Lower lobe of right lung (tissue), 2 donors: ENCODE measurements around the gene KLHL40. TPM values are rescaled to one million over a fixed set of nuclear protein-coding genes. Genes with fewer than 3 reads are reported as not detected.

ENCODE experiments used
- ATAC-seq, 2 donors: fragments of 200-7000 bp; cut with Tn5 transposase; one replicate each; pipeline ENCODE4 v1.9.1; 2020 to 2022; ENCODE audit warnings: mild to moderate bottlenecking in 2 of 2, moderate library complexity in 2 of 2
- DNase-seq: peaks from one replicate; pipeline ENCODE4 v3.0.0-alpha.2; 2020
- H3K27ac ChIP-seq: fragments of 200-600 bp; one replicate; pipeline ENCODE4 v1.8.0; 2022
- H3K27me3 ChIP-seq: fragments of 200-600 bp; one replicate; pipeline ENCODE4 v1.8.0; 2022; ENCODE audit warnings: low read depth
- H3K36me3 ChIP-seq: fragments of 200-600 bp; one replicate; pipeline ENCODE4 v1.8.0; 2022; ENCODE audit warnings: mild to moderate bottlenecking
- H3K4me1 ChIP-seq: fragments of 200-600 bp; one replicate; pipeline ENCODE4 v1.8.0; 2022
- H3K4me3 ChIP-seq: fragments of 200-600 bp; one replicate; pipeline ENCODE4 v1.8.0; 2022; ENCODE audit warnings: mild to moderate bottlenecking
- H3K9me3 ChIP-seq: fragments of 200-600 bp; one replicate; pipeline ENCODE4 v1.8.0; 2022
- CTCF ChIP-seq: fragments of 200-600 bp; IDR thresholded peaks from one replicate; pipeline ENCODE4 v1.8.0; 2022; ENCODE audit warnings: antibody characterized with exemption, mild to moderate bottlenecking
- intact Hi-C: fragments of 100-400 bp; cut with DNase I; formaldehyde crosslinking; loops from one replicate; pipeline ENCODE4 v1.11.0; 2022
- total RNA-seq: library from RNA; stranded (reverse); fragmentation: NEBNext Ultra II Directional; extraction: Animal tissue kit (Norgen Biotek cat#: 25700); gene quantifications from one replicate; pipeline ENCODE4 v1.2.1, GENCODE V29; 2021
- donor health status: DM: no; HTN: yes; CAD: no; lungs with severe emphysema.

Gene KLHL40
- total RNA-seq, 1 donor from 2014 or later = not detected

- Histone ChIP-seq H3K9me3 (no peaks in the 10 kb centered on the region), H3K36me3 (peaks cover 17% of the 10 kb centered on the region), H3K27ac (no peak overlapping the region), H3K4me3 (no peak overlapping the region), H3K4me1 (peaks cover 17% of the 10 kb centered on the region), H3K27me3 (no peaks in the 10 kb centered on the region)
- ATAC-seq (no peak), DNase-seq (no peak)
- intact Hi-C loops = no loop called here
- TF ChIP-seq CTCF = no peak
Observed at GRCh38 chr3:42658771-42659390, 26.5 kb upstream of the KLHL40 start.

- Histone ChIP-seq H3K4me3 (no peak overlapping the region), H3K9me3 (no peaks in the 10 kb centered on the region), H3K4me1 (peaks cover 17% of the 10 kb centered on the region), H3K36me3 (peaks cover 17% of the 10 kb centered on the region), H3K27me3 (no peaks in the 10 kb centered on the region), H3K27ac (no peak overlapping the region)
- ATAC-seq = no peak
- no peak for TF ChIP-seq CTCF
- intact Hi-C loops = no loop called here
- no peak for DNase-seq
Observed at GRCh38 chr3:42659451-42660130, 25.7 kb upstream of the KLHL40 start.

GRCh38 chr3:42660131-42660715 is 25.1 kb upstream of the KLHL40 start:
- Histone ChIP-seq H3K27me3 (no peaks in the 10 kb centered on the region), H3K4me3 (no peak overlapping the region), H3K27ac (no peak overlapping the region), H3K4me1 (peaks cover 10% of the 10 kb centered on the region), H3K9me3 (no peaks in the 10 kb centered on the region), H3K36me3 (peaks cover 17% of the 10 kb centered on the region)
- no peak for TF ChIP-seq CTCF
- intact Hi-C loops = no loop called here
- DNase-seq (no peak), ATAC-seq (no peak)

- H3K27me3 ChIP-seq = no peaks in the 10 kb centered on the region
- no peaks in the 10 kb centered on the region for H3K9me3 ChIP-seq
- H3K27ac ChIP-seq = no peak overlapping the region
- ATAC-seq (no peak), DNase-seq (no peak)
- H3K4me3 ChIP-seq = no peak overlapping the region
- peaks cover 17% of the 10 kb centered on the region for H3K36me3 ChIP-seq
- TF ChIP-seq CTCF = no peak
- H3K4me1 ChIP-seq = peaks cover 4% of the 10 kb centered on the region
- intact Hi-C loops = no loop called here
Observed at GRCh38 chr3:42660898-42661297, 24.4 kb upstream of the KLHL40 start.

- Histone ChIP-seq H3K9me3 (no peaks in the 10 kb centered on the region), H3K27ac (no peak overlapping the region), H3K4me1 (no peaks in the 10 kb centered on the region), H3K27me3 (no peaks in the 10 kb centered on the region), H3K4me3 (no peak overlapping the region), H3K36me3 (peaks cover 17% of the 10 kb centered on the region)
- no peak for TF ChIP-seq CTCF
- DNase-seq = no peak
- ATAC-seq = no peak
- intact Hi-C loops = no loop called here
Observed at GRCh38 chr3:42661593-42662022, 23.7 kb upstream of the KLHL40 start.
